ENCODE measurements around the gene MS4A4E.
"Not testable (repeated sequence)": the region's sequence is repeated elsewhere in the genome, so short reads cannot be mapped to it uniquely, and the experiment has no call there.

MS4A4E gene

GRCh38 chr11:60242740-60243239 lies at the start of gene MS4A4E:
MS4A4E (minus strand) TSS chr11:60243137; CDS start chr11:60230055, 13,082 bp downstream.
- no peak for DNase-seq

- DNase-seq: no peak
Observed at GRCh38 chr11:60292145-60292544, 49.2 kb upstream of the MS4A4E start.

- DNase-seq: no peak
Observed at GRCh38 chr11:60288531-60288930, 45.6 kb upstream of the MS4A4E start.

- not testable (repeated sequence) for DNase-seq
Observed at GRCh38 chr11:60285411-60286126, 42.6 kb upstream of the MS4A4E start.

- no peak for DNase-seq
Observed at GRCh38 chr11:60282286-60282685, 39.3 kb upstream of the MS4A4E start.

- no peak for DNase-seq
Observed at GRCh38 chr11:60281485-60281884, 38.5 kb upstream of the MS4A4E start.

GRCh38 chr11:60280412-60280811 lies 37.5 kb upstream of the MS4A4E start, which contains the start of gene MS4A4A:
MS4A4A (plus strand) TSS chr11:60280666; CDS start chr11:60280676, 10 bp downstream.
- DNase-seq: no peak

DNA sequence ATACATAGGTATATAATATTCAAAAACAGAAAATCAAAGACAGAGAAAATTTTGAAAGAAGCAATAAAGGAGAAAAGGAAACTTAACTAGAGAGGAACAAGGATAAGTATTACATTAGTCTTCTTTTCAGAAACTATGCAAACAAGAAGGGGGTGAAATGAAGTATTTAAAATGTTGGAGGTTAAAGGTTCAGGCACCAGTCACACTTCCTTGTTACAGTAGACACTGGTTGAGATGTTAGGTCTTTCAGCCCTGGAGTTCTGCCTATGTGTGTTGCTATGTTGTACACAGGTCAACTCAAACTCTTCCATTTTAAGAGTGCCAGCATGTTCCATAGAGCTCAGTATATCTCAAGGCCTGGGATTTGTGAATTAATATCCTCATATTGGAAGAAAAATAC lies 31.5 kb upstream of the MS4A4E start:
- no peak for DNase-seq

GRCh38 chr11:60265373-60266214 lies 22.7 kb upstream of the MS4A4E start:
- peak; percentile 19 for DNase-seq

GRCh38 chr11:60264644-60265043 lies 21.7 kb upstream of the MS4A4E start:
- DNase-seq: no peak

GRCh38 chr11:60263402-60263801 lies 20.5 kb upstream of the MS4A4E start:
- no peak for DNase-seq

DNA sequence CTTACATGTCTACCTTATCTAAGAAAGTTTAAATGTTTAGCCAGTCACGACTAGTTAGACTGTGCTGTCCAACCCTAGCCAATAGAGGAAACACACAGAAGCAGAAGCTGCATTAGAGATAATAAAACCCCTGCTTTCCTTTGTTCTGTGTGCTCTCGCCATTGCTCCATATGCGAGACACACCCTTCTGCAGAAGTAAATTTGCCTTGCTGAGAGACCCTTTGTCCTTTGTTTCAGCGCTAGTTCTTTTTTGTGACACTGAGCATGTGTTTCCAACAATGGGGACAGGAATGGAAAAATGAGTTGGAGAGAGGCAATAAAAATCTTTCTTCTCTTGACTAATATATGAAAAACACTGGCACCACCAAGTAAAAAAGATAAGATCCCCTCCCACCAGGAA lies 18.1 kb upstream of the MS4A4E start:
- DNase-seq: no peak

- no peak for DNase-seq
Observed at GRCh38 chr11:60257956-60258722, 15.2 kb upstream of the MS4A4E start.

DNA sequence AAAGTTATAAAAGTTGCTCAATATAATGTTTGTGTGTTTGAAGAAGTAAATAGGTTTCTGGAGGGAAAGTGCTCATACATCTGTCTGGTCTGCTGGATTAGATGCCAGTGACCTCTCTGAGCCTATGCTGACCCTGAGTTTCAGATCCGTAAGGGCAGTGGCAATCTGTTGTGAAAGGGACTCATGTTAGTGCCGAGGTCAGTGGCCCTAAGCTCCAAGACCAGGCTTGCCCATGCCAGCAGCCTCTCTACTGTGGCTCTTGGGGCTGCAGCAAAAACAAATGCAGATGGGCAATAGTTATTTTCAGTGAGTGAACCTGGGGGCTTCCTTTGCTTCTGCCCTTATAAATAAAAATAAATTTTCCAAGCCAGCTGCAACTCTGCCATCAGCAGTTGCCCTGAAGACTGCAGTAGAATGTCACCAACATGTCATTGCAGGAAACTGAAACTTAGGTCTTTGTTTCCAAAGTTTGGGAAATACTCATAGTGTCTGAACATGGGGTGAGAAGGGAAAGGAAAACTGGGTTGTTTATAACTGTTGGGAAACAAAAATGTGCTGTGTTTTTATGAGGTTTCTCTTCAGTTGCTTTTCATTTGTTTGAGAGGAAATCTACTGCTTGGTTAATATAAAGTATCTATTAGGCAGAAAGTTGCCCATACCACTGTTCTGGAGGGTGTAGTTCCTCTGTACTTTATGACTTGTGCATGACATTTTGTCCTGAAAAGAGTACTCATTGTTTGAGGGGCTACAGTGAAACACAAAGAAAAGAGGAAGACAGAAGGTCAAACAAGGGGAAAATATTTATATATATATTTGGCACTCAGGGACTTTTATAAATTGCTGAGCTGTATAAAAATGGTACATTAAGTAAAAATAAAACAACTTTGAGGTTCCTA lies 9.5 kb upstream of the MS4A4E start:
- DNase-seq: no peak

DNA sequence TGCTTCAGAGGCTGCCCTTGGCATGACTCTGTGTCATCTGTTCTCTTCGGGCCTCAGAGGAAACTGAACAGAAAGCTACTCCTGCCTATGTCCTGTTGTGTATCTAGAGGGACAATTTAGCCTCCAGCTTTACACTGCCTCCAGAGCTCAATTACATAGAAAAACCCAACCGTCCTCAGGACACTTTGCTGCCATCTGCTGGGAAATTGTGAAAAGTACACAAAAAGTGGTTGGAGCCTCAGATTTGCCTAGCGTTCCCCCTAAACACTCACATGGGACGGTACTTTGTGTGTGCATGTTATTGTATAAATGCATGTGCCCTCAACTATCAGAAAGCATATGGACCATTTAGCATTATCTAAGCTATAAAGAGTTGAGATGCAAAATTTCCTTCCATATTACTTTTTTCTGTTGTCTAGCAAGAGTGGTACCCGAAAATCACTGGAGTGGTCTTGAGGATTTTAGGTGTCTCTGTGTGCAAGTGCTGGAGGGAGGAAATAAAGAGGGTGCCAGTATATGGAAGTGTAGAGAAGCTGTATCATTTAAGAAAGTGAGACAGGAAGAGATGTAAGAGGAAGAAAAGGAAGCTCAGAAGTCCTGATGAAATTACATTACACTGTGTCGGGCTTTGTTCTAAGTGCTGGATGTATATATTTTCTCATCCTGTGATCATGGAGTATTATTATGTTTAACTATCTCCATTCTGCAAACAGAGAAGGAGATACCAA lies 8.7 kb upstream of the MS4A4E start:
- DNase-seq: peak; percentile 3

DNA sequence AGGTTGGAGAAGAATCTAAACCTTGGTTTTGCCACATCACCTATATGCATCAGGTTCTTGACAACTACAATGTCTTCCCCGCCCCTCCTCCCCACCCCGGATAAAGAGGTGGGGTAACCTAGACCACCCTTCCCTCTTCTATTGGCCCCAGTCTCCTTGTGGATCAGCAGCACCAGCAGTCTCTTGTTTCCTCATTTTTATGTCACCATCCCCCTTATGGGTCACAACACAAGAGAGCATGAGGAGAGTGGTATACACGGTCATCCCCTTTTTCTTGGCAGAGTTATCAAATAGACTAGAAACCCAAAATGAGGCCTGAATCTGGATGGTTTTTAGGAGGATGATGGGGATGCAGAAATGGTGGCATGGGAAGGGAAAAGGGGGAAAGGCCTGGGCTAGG lies 1.2 kb downstream of the MS4A4E start:
- no peak for DNase-seq

DNA sequence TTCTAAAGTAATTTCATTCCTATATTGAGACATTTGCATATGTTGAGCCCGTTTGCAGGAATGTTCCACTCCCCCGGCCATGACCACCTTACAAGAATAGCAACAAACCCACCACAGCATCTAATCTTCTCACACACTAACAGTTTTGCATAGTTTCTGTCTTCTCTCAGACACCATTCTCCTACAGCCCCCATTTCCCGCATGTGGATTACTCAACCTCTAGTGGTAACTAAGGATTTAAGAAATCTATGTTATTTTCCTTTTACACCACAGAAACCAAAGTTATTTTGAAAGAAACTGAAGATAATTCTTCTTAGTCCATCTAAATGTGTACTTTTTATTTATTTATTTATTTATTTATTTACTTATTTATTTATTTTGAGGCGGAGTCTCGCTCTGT lies 2.3 kb downstream of the MS4A4E start:
- no peak for DNase-seq

DNA sequence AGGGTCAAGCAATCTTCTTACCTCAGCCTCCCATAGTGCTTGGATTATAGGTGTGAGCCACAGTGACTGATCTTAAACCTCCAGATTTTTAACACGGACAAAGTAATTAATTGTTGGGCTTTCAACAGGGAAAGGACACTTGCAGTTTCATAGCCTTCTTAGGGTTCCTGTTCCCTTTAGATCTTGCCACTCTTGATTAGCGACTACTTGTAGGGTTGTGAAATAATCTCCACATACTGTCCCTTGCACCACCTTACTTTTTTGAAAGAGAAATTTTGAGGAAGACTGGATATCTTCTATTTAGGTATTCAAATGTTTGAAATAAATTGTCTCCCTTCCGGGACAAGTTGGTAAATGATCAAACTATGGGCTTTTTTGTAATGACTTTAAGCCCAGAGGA lies 7.6 kb downstream of the MS4A4E start:
- DNase-seq: no peak

DNA sequence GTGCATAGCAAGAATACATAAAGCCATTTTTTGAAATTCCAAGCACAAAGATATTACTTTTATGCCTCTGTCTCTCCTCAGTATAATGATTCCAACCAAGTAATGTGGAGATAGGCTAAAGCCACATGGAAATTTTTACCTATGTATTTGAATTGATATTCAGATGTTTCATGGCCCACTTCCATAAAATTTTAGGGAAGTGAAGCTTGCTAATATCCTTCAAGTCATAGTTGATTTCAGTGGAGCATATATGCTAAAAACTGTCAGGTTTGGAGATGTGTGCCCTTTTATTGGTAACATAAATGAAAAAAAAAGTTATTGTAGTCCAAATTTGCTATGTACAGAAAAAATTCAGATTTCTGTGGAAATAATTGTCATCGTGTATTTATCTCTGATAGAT lies 12.3 kb downstream of the MS4A4E start:
- DNase-seq: no peak

- no peak for DNase-seq
Observed at GRCh38 chr11:60222141-60222540, 20.8 kb downstream of the MS4A4E start.

DNA sequence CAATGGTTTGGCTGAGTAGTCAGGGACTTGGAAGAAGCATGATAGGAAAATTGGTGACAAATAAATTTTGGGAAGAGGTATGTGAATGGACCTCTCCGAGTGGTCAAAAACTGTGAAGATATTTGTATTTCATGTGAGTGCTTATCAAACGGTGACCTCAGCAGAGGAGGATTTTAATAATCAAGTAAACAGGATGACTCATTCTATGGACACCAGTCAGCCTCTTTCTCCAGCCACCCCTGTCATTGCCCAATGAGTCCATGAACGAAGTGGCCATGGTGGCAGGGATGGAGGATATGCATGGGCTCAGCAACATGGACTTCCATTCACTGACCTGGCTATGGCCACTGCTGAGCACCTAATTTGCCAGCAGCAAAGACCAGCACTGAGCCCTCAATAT lies 21.2 kb downstream of the MS4A4E start:
- DNase-seq: no peak

Data from DMS153 (cell line).